CD4-positive, alpha-beta T cell treated with Interleukin-17A for 4 hours (primary cell): ENCODE measurements around the gene FOSL1.

ENCODE experiments used
- DNase-seq: peaks from one replicate; pipeline ENCODE4 v3.0.0-alpha.2; 2020; ENCODE audit warnings: mixed read lengths

FOSL1 gene

GRCh38 chr11:65873318-65874156 is 26.7 kb downstream of the FOSL1 start:
- DNase-seq = peak; percentile 96

- DNase-seq = peak; percentile 21
These were observed 27.4 kb downstream of the FOSL1 start, which contains the start of gene EFEMP2 for GRCh38 chr11:65872586-65873317. TSS of gene EFEMP2 (minus strand) at chr11:65872800. CDS start at chr11:65872354, 446 bp downstream.

GRCh38 chr11:65871811-65872548 is 28.2 kb downstream of the FOSL1 start:
- DNase-seq = no peak

GRCh38 chr11:65870706-65871681 is 29.2 kb downstream of the FOSL1 start:
- no peak for DNase-seq

GRCh38 chr11:65870307-65870658 is 29.9 kb downstream of the FOSL1 start:
- DNase-seq = no peak

- no peak for DNase-seq
These were observed 30.4 kb downstream of the FOSL1 start for GRCh38 chr11:65869643-65870306.

GRCh38 chr11:65868907-65869306 is 31.3 kb downstream of the FOSL1 start:
- DNase-seq = peak; percentile 3

GRCh38 chr11:65868076-65868667 is 32.0 kb downstream of the FOSL1 start:
- DNase-seq = peak; percentile 44

- DNase-seq = peak; percentile 40
These were observed 32.7 kb downstream of the FOSL1 start for GRCh38 chr11:65867284-65868071.

GRCh38 chr11:65866509-65867283 is 33.5 kb downstream of the FOSL1 start:
- peak; percentile 1 for DNase-seq

- peak; percentile 0 for DNase-seq
These were observed 34.5 kb downstream of the FOSL1 start for GRCh38 chr11:65865550-65866172.

GRCh38 chr11:65864706-65865471 is 35.3 kb downstream of the FOSL1 start:
- DNase-seq = peak; percentile 0

- peak; percentile 1 for DNase-seq
These were observed 36.1 kb downstream of the FOSL1 start for GRCh38 chr11:65863889-65864705.

GRCh38 chr11:65862941-65863888 is 37.0 kb downstream of the FOSL1 start:
- DNase-seq = peak; percentile 2

- DNase-seq = peak; percentile 0
These were observed 37.9 kb downstream of the FOSL1 start for GRCh38 chr11:65862191-65862735.
